ENCODE results near the gene SORCS2. TPM values are rescaled to one million over a fixed set of nuclear protein-coding genes. Genes with fewer than 3 reads are reported as not detected.
A peak's percentile ranks its signal among the peaks of the same experiment; 100 is the strongest.

Gene SORCS2
- total and polyA plus RNA-seq, 12 donors: 0.25 to 5.4 (median 2.2) TPM

- peak; percentile 23 to 79 (median 58) for ATAC-seq
- 32 to 34% methylated on average over 11 of the region's 11 CpGs for WGBS, 2 donors
- peak in 6 of 9 donors; percentile 30 to 61 (median 46) for TF ChIP-seq CTCF (IDR thresholded peaks at IDR 0.05)
- intact Hi-C loops (cut with DNase I): loop anchor here in 7 of 10 donors (2.0 to 10.0 kb wide), 6 partner anchors 252 to 268 kb away; partner anchors contain the start of gene SORCS2 (in 1 of the 7)
- Histone ChIP-seq H3K36me3 (no peaks in the 10 kb centered on the region), H3K4me3 (no peak overlapping the region), H3K9me3 (peaks cover 0 to 15% (median 0%) of the 10 kb centered on the region in 11 donors), H3K27me3 (peaks cover 0 to 6% (median 0%) of the 10 kb centered on the region in 7 donors), H3K4me1 (peaks cover 0 to 22% (median 8%) of the 10 kb centered on the region in 9 donors), H3K27ac (no peak overlapping the region)
- peak in 1 of 2 donors; percentile 30 for DNase-seq
These were observed 270.2 kb downstream of the SORCS2 start for GRCh38 chr4:7462509-7462971.

- intact Hi-C loops (cut with DNase I): loop anchor here in 7 of 10 donors (2.0 to 10.0 kb wide), 6 partner anchors 251 to 269 kb away; partner anchors contain the start of gene SORCS2 (in 1 of the 7)
- H3K27me3 ChIP-seq: peaks cover 0 to 6% (median 0%) of the 10 kb centered on the region in 7 donors
- H3K27ac ChIP-seq: no peak overlapping the region
- ATAC-seq (no peak), DNase-seq (no peak)
- peaks cover 0 to 15% (median 0%) of the 10 kb centered on the region in 11 donors for H3K9me3 ChIP-seq
- H3K4me3 ChIP-seq: no peak overlapping the region
- H3K36me3 ChIP-seq: no peaks in the 10 kb centered on the region
- 61 to 80% methylated on average over 20 of the region's 20 CpGs for WGBS, 2 donors
- no peak for TF ChIP-seq CTCF (IDR thresholded peaks at IDR 0.05)
- H3K4me1 ChIP-seq: peaks cover 0 to 22% (median 8%) of the 10 kb centered on the region in 9 donors
These were observed 271.4 kb downstream of the SORCS2 start for GRCh38 chr4:7463566-7464258.

DNA sequence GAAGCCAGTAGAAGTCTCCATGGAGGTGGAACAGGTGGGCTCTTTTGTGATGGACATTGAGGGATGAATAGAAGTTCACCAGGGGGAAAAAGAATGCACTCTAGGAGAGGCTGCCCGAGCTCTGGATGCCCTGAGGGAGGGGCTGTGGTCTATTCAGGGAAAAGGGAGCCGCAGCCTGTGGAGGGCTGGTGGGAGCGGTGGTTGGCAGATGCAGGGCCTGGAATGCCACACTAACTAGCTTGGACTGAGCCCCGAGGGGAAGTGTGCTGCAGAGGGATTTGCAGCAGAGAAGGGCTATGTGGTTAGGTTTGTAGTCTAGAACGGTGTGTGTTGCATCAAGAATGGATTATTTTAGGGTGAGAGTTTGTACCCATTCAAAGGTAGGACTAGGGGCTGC is 271.9 kb downstream of the SORCS2 start:
- Histone ChIP-seq H3K4me3 (no peak overlapping the region), H3K4me1 (peaks cover 0 to 22% (median 8%) of the 10 kb centered on the region in 9 donors), H3K9me3 (peaks cover 0 to 15% (median 0%) of the 10 kb centered on the region in 11 donors), H3K27ac (no peak overlapping the region), H3K36me3 (no peaks in the 10 kb centered on the region), H3K27me3 (peaks cover 0 to 6% (median 0%) of the 10 kb centered on the region in 7 donors)
- WGBS, 2 donors: 83 to 88% methylated on average over 5 of the region's 5 CpGs
- intact Hi-C loops (cut with DNase I): loop anchor here in 6 of 10 donors (5.0 to 10.0 kb wide), 4 partner anchors 251 to 269 kb away; partner anchors contain the start of gene SORCS2 (in 1 of the 6)
- ATAC-seq (no peak), DNase-seq (no peak)
- no peak for TF ChIP-seq CTCF (IDR thresholded peaks at IDR 0.05)

DNA sequence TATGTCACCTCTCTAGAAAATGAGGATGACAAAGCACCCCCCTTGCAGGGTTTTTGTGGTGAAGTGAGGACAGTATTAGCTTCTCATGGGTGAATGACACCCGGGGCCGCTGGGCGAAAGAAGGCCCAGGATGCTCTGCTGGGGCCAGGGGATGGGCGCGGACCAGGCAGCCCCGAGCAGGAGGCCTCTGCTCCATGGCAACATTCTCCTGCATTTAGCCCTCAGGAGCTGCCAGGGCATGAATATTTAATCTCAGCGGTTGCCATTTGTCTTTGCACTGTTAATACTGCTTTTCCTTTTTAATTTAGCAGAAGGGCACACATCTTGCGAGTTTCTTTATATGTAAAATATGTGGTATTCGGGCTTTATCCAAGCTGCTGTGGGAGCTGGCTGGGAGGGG is 272.7 kb downstream of the SORCS2 start:
- TF ChIP-seq CTCF (IDR thresholded peaks at IDR 0.05): no peak
- H3K9me3 ChIP-seq: peaks cover 0 to 15% (median 0%) of the 10 kb centered on the region in 11 donors
- peaks cover 0 to 22% (median 8%) of the 10 kb centered on the region in 9 donors for H3K4me1 ChIP-seq
- DNase-seq: no peak
- H3K4me3 ChIP-seq: no peak overlapping the region
- H3K36me3 ChIP-seq: no peaks in the 10 kb centered on the region
- ATAC-seq: no peak
- H3K27me3 ChIP-seq: peaks cover 0 to 6% (median 0%) of the 10 kb centered on the region in 7 donors
- H3K27ac ChIP-seq: no peak overlapping the region
- intact Hi-C loops (cut with DNase I): loop anchor here in 2 of 10 donors (10.0 kb wide), 2 partner anchors 250 to 270 kb away; partner anchors contain the start of gene SORCS2 (in 1 of the 2)
- 87 to 93% methylated on average over 9 of the region's 9 CpGs for WGBS, 2 donors
